Panc1 (cell line): Measurements from ENCODE around the gene GIMAP6.

ENCODE experiments used
- CTCF ChIP-seq: fragments of 450-650 bp; IDR thresholded peaks from 2 replicates; pipeline ENCODE4 v1.5.1; 2017; ENCODE audit warnings: mild to moderate bottlenecking
- POLR2AphosphoS5 ChIP-seq: IDR thresholded peaks from 2 replicates; pipeline ENCODE4 v1.6.1; 2012; ENCODE audit warnings: mild to moderate bottlenecking, low read depth, low read length, moderate library complexity
- REST ChIP-seq, 2 experiments: IDR thresholded peaks; 2 replicates each; pipeline ENCODE4 v1.6.1; 2011 to 2012; ENCODE audit warnings: low read depth in 2 of 2, control low read depth in 1 of 2, low read length in 1 of 2, mild to moderate bottlenecking in 1 of 2, moderate library complexity in 1 of 2; ENCODE audit not compliant: insufficient read depth in 1 of 2
- SIN3A ChIP-seq: IDR thresholded peaks from 2 replicates; pipeline ENCODE4 v1.6.1; 2012; ENCODE audit warnings: low read depth, mild to moderate bottlenecking, low read length, moderate library complexity, borderline replicate concordance; ENCODE audit not compliant: insufficient read depth

- TF ChIP-seq REST (IDR thresholded peaks at IDR 0.05; ENCODE audit: insufficient read depth in 1 of 2, low read depth in 2 of 2, low read length in 1 of 2) (no peak), CTCF (no peak), POLR2AphosphoS5 (no peak), SIN3A (no peak)
These were observed 22.5 kb upstream of the GIMAP6 start for GRCh38 chr7:150654692-150655091.
